Lung (tissue), 12 donors: ENCODE results near the gene SFMBT1. TPM values are rescaled to one million over a fixed set of nuclear protein-coding genes. Genes with fewer than 3 reads are reported as not detected.

Experiments
- ATAC-seq: fragments of 200-7000 bp; cut with Tn5 transposase; one replicate; pipeline ENCODE4 v1.9.1; 2020; ENCODE audit warnings: moderate number of reproducible peaks; ENCODE audit not compliant: insufficient read depth, low FRiP score
- DNase-seq, 3 donors: peaks; one replicate each; pipeline ENCODE4 v3.0.0-alpha.2; 2013 to 2017
- H3K27ac ChIP-seq, 2 donors: one replicate each; pipeline ENCODE4 v1.5.1; 2013; ENCODE audit warnings: mild to moderate bottlenecking in 2 of 2, moderate library complexity in 2 of 2, control low read depth in 1 of 2, inconsistent platforms in 1 of 2, low read depth in 1 of 2, low read length in 1 of 2
- H3K27me3 ChIP-seq, 3 donors: one replicate each; pipeline ENCODE4 v1.5.1; 2013; ENCODE audit warnings: low read length in 2 of 3; ENCODE audit not compliant: control insufficient read depth in 3 of 3, insufficient read depth in 3 of 3
- H3K36me3 ChIP-seq, 4 donors: one replicate each; pipeline ENCODE4 v1.5.1; 2013; ENCODE audit warnings: low read length in 4 of 4, mild to moderate bottlenecking in 1 of 4, moderate library complexity in 1 of 4; ENCODE audit not compliant: control insufficient read depth in 4 of 4, insufficient read depth in 4 of 4
- H3K4me1 ChIP-seq, 5 donors: one replicate each; pipeline ENCODE4 v1.5.1; 2013; ENCODE audit warnings: low read length in 5 of 5, mild to moderate bottlenecking in 2 of 5, moderate library complexity in 1 of 5; ENCODE audit not compliant: control insufficient read depth in 5 of 5, insufficient read depth in 5 of 5
- H3K4me3 ChIP-seq: one replicate; pipeline ENCODE4 v1.5.1; 2013; ENCODE audit warnings: mild to moderate bottlenecking, control low read depth, moderate library complexity
- H3K9ac ChIP-seq, 2 donors: one replicate each; pipeline ENCODE4 v1.5.1; 2013; ENCODE audit warnings: low read length in 2 of 2, control low read depth in 1 of 2; ENCODE audit not compliant: insufficient read depth in 1 of 2
- H3K9me3 ChIP-seq, 4 donors: one replicate each; pipeline ENCODE4 v1.5.1; 2013; ENCODE audit warnings: low read length in 3 of 4, mild to moderate bottlenecking in 1 of 4, moderate library complexity in 1 of 4; ENCODE audit not compliant: control insufficient read depth in 4 of 4, insufficient read depth in 3 of 4
- CTCF ChIP-seq: IDR thresholded peaks from 2 replicates; pipeline ENCODE4 v1.5.1; 2012; ENCODE audit warnings: mild to moderate bottlenecking; ENCODE audit errors: control extremely low read depth, extremely low read depth
- WGBS, 2 donors: extraction: QIAGEN DNeasy Blood & Tissue Kit; methylation state at CpG; one replicate each; pipeline ENCODE4 v1.1.7; 2013; 5-methylcytosine and 5-hydroxymethylcytosine counted together
- polyA plus RNA-seq, 2 donors: library from polyadenylated mRNA; stranded (reverse); fragments of 200-250 nt; gene quantifications; one replicate each; pipeline ENCODE4 v1.2.1, GENCODE V29; 2013
- total RNA-seq, 2 donors: library from RNA; depleted of rRNA in 1 of 2; stranded (reverse); fragments of >200 nt in 1 of 2; gene quantifications; one replicate each; pipeline ENCODE4 v1.2.1, GENCODE V29; 2014 to 2021
- donor health status: control.
- donor health status: control.
- donor health status: Bipolar disorder and iron deficiency.
- donor health status: healthy.
- donor health status: DM: yes; HTN: yes; CAD: no.

The SFMBT1 gene
- total and polyA plus RNA-seq, 4 donors = 3.4 to 19.2 (median 9.7) TPM

DNA sequence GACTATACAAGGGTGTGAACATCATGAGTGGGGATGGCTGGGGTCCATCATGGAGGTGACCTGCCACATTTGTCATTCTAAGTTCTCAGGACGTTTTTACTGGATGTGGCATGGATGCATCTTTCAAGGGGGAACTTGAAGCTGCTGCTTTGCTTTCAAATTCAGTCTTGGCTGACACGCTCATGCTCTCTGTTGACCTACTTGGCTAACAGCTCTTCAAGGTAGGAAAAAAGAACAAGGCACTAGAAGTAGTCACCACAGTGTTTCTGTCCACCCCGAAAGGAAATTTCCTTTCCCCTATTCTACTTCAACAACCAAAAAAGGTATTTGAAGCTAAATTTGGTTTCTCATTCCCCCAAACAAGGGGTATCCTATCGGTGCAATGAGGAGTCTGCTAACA, 163.5 kb downstream of the SFMBT1 start:
- H3K9me3 ChIP-seq = no peaks in the 10 kb centered on the region
- H3K36me3 ChIP-seq = peaks cover 0 to 5% (median 3%) of the 10 kb centered on the region in 4 donors
- TF ChIP-seq CTCF = no peak
- 78 to 83% methylated on average over 4 of the region's 4 CpGs for WGBS, 2 donors
- no peaks in the 10 kb centered on the region for H3K27me3 ChIP-seq
- H3K9ac ChIP-seq = no peak overlapping the region
- H3K4me3 ChIP-seq = no peak overlapping the region
- H3K4me1 ChIP-seq = peaks cover 0 to 12% (median 4%) of the 10 kb centered on the region in 5 donors
- no peak overlapping the region for H3K27ac ChIP-seq
- no peak for ATAC-seq
- DNase-seq = peak in 1 of 3 donors; percentile 10

GRCh38 chr3:52881871-52882270, 164.0 kb downstream of the SFMBT1 start:
- ATAC-seq = no peak
- peak; percentile 67 to 81 (median 70) for DNase-seq
- Histone ChIP-seq H3K4me3 (no peak overlapping the region), H3K9ac (no peak overlapping the region), H3K4me1 (peaks cover 0 to 12% (median 4%) of the 10 kb centered on the region in 5 donors), H3K9me3 (no peaks in the 10 kb centered on the region), H3K27me3 (no peaks in the 10 kb centered on the region), H3K36me3 (peaks cover 0 to 5% (median 3%) of the 10 kb centered on the region in 4 donors), H3K27ac (no peak overlapping the region)
- TF ChIP-seq CTCF = no peak
- WGBS, 2 donors = 64 to 68% methylated on average over 4 of the region's 4 CpGs

- no peaks in the 10 kb centered on the region for H3K9me3 ChIP-seq
- 90 to 91% methylated on average over 3 of the region's 3 CpGs for WGBS, 2 donors
These were observed 165.4 kb downstream of the SFMBT1 start for GRCh38 chr3:52880474-52880873.

More at GRCh38 chr3:52880474-52880873, 165.4 kb downstream of the SFMBT1 start:
- Histone ChIP-seq H3K27ac (peak overlapping the region in 1 of 2 donors; percentile 19), H3K27me3 (no peaks in the 10 kb centered on the region), H3K36me3 (peaks cover 0 to 5% (median 3%) of the 10 kb centered on the region in 4 donors), H3K9ac (no peak overlapping the region), H3K4me3 (no peak overlapping the region), H3K4me1 (peaks cover 0 to 7% (median 0%) of the 10 kb centered on the region in 5 donors)
- ATAC-seq (no peak), DNase-seq (no peak)
- no peak for TF ChIP-seq CTCF
